ENCODE data around the gene RFX2. TPM values are rescaled to one million over a fixed set of nuclear protein-coding genes. Genes with fewer than 3 reads are reported as not detected.
A peak's percentile ranks its signal among the peaks of the same experiment; 100 is the strongest.

RFX2 gene
- total RNA-seq, 1 experiment from 2014 or later = 4.6 TPM

- Mint-ChIP-seq H3K9me3 (no peaks in the 10 kb centered on the region), H3K27ac (peak overlapping the region; percentile 87), H3K4me3 (no peak overlapping the region), H3K36me3 (no peaks in the 10 kb centered on the region), H3K4me1 (peaks cover 84% of the 10 kb centered on the region), H3K27me3 (ENCODE audit: low read depth) (no peaks in the 10 kb centered on the region)
- CTCF ChIA-PET = interaction anchor here (1.3 to 5.2 kb wide), 3 partner anchors 10 to 154 kb away, joined by 3 to 41 read pairs (median 11); no protein-coding TSS in a partner anchor
- POLR2A ChIA-PET = no interaction called here
- ATAC-seq = no peak
- no peak for DNase-seq (ENCODE audit: low spot score)
- TF ChIP-seq ZNF396 (CRISPR knock-in tag; IDR thresholded peaks at IDR 0.05; ENCODE audit: borderline replicate concordance) (no peak), ETV6 (CRISPR knock-in tag; IDR thresholded peaks at IDR 0.05) (no peak), TCF7 (CRISPR knock-in tag; IDR thresholded peaks at IDR 0.05; ENCODE audit: low read depth) (no peak), CBFB (CRISPR knock-in tag; IDR thresholded peaks at IDR 0.05; ENCODE audit: low read depth) (no peak), CREB1 (CRISPR knock-in tag; IDR thresholded peaks at IDR 0.05) (no peak), MAX (CRISPR knock-in tag; IDR thresholded peaks at IDR 0.05) (no peak), TEAD1 (CRISPR knock-in tag; IDR thresholded peaks at IDR 0.05) (no peak), NR3C1 (CRISPR knock-in tag; conservative IDR thresholded peaks at IDR 0.05; ENCODE audit: low read depth) (no peak), ZMAT4 (CRISPR knock-in tag; IDR thresholded peaks at IDR 0.05) (no peak), ZSCAN18 (CRISPR knock-in tag; IDR thresholded peaks at IDR 0.05) (no peak), ATF3 (CRISPR knock-in tag; conservative IDR thresholded peaks at IDR 0.05) (no peak), MLX (CRISPR knock-in tag; IDR thresholded peaks at IDR 0.05) (no peak), ATF1 (CRISPR knock-in tag; IDR thresholded peaks at IDR 0.05) (no peak)
These were observed 152.0 kb downstream of the RFX2 start for GRCh38 chr19:5958074-5958850.

- Mint-ChIP-seq H3K4me1 (peaks cover 84% of the 10 kb centered on the region), H3K9me3 (no peaks in the 10 kb centered on the region), H3K4me3 (no peak overlapping the region), H3K36me3 (no peaks in the 10 kb centered on the region), H3K27me3 (ENCODE audit: low read depth) (no peaks in the 10 kb centered on the region), H3K27ac (no peak overlapping the region)
- POLR2A ChIA-PET = no interaction called here
- no peak for ATAC-seq
- no peak for TF ChIP-seq PREB (CRISPR knock-in tag; IDR thresholded peaks at IDR 0.05; ENCODE audit: borderline replicate concordance)
- no peak for TF ChIP-seq NFATC4 (CRISPR knock-in tag; IDR thresholded peaks at IDR 0.05)
- TF ChIP-seq FOXP4 (CRISPR knock-in tag; IDR thresholded peaks at IDR 0.05) = no peak
- TF ChIP-seq ZNF263 (CRISPR knock-in tag; IDR thresholded peaks at IDR 0.05; ENCODE audit: low read depth) = no peak
- no peak for TF ChIP-seq SOX15 (CRISPR knock-in tag; IDR thresholded peaks at IDR 0.05)
- no peak for TF ChIP-seq ZNF425 (CRISPR knock-in tag; conservative IDR thresholded peaks at IDR 0.05)
- no peak for TF ChIP-seq NR3C1 (CRISPR knock-in tag; conservative IDR thresholded peaks at IDR 0.05; ENCODE audit: low read depth)
- no peak for TF ChIP-seq JAZF1 (CRISPR knock-in tag; IDR thresholded peaks at IDR 0.05)
- CTCF ChIA-PET = interaction anchor here (1.3 to 5.2 kb wide), 2 partner anchors 11 to 65 kb away, joined by 3 to 41 read pairs; no protein-coding TSS in a partner anchor
- no peak for DNase-seq (ENCODE audit: low spot score)
These were observed 153.1 kb downstream of the RFX2 start for GRCh38 chr19:5957170-5957569.

Measured in WTC11 (cell line).